Cerebellar cortex (tissue), 1 donor: Measurements from ENCODE around the gene PRSS16.
"Not testable (repeated sequence)": the region's sequence is repeated elsewhere in the genome, so short reads cannot be mapped to it uniquely, and the experiment has no call there.

Experiments used
- DNase-seq: peaks from one replicate; pipeline ENCODE4 v3.0.0-alpha.2; 2015; ENCODE audit warnings: low spot score

PRSS16 gene, protein sequence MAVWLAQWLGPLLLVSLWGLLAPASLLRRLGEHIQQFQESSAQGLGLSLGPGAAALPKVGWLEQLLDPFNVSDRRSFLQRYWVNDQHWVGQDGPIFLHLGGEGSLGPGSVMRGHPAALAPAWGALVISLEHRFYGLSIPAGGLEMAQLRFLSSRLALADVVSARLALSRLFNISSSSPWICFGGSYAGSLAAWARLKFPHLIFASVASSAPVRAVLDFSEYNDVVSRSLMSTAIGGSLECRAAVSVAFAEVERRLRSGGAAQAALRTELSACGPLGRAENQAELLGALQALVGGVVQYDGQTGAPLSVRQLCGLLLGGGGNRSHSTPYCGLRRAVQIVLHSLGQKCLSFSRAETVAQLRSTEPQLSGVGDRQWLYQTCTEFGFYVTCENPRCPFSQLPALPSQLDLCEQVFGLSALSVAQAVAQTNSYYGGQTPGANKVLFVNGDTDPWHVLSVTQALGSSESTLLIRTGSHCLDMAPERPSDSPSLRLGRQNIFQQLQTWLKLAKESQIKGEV

DNA sequence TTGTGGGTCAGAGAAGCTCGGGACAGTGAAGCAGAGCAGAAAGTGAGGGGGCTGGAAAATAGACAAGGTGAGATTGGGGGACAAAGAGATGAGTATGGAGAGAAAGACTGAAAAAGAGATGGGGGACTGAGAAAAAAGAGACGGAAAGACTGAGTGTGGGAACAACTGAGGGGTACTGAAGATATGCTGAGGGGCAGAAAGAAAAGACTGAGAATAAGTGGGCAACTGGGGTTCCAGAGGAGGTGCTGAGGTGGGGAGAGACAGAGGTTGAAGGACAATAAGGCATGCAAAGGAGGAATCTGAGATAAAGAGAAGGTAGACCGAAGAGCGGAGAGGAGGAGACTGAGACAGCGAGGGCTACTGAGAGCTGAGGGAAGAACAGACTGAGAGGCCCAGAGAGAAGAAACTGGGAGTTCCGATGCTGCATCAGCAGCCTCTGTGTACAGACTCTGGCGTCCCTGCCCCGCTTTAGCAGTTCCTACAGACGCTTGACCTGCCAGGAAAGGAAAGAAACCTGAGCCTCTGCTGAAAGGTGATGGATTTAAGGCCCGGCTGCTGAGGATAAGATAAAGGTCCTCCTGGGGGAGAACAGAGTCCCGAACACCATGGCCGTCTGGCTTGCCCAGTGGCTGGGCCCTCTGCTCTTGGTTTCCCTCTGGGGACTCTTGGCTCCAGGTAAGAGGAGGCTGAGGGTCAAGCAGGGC lies at the start of gene PRSS16:
PRSS16 (plus strand) TSS at position 569 of the 704 bp plus-strand sequence; CDS start at position 606, 37 bp downstream.
- no peak for DNase-seq

DNA sequence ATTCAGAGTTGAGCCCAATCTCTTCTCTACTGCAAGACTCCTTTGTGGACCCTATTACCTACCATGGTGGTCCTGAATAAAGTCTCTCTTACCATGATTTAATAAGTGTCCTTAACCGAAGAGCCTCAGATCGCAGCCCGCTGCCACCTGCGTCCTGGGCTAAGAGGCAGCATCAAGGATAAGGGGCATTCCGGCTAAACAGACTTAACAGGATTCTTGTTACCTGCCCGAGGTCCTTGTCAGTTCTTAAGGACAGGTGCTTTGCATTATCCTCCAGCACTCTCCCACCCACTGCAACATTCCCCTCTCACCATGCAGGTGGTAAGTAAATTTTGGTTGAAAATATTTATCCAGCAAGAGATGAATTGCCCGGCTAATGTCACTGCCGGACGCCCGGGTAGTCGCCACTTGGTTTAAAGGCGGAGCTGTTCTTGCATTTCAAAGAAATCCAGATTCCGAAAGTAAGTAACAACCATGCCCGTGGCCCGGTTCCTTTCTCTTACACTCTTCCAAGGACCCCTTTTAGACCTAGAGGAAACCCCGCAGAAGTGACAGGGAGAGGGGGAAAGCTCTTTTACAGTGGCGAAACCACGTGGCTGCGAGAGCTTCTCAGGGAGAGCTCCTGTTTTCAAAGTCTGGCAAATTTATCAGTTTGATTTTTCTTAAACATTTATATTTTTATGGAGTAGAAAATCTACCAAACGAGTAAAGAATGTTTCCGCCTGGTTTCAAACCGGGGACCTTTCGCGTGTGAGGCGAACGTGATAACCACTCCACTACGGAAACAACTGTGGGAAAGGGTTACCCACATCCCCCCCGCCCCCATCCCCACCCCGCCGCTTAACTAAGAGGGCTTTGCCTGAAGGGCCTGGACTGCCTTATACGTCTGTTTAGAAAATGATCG lies 41.9 kb upstream of the PRSS16 start:
- DNase-seq = no peak

- no peak for DNase-seq
Measured at GRCh38 chr6:27206806-27207205, 40.7 kb upstream of the PRSS16 start.

- DNase-seq = no peak
Measured at GRCh38 chr6:27208042-27208441, 39.5 kb upstream of the PRSS16 start.

- no peak for DNase-seq
Measured at GRCh38 chr6:27209196-27209595, 38.3 kb upstream of the PRSS16 start.

- no peak for DNase-seq
Measured at GRCh38 chr6:27209659-27210269, 37.7 kb upstream of the PRSS16 start.

DNA sequence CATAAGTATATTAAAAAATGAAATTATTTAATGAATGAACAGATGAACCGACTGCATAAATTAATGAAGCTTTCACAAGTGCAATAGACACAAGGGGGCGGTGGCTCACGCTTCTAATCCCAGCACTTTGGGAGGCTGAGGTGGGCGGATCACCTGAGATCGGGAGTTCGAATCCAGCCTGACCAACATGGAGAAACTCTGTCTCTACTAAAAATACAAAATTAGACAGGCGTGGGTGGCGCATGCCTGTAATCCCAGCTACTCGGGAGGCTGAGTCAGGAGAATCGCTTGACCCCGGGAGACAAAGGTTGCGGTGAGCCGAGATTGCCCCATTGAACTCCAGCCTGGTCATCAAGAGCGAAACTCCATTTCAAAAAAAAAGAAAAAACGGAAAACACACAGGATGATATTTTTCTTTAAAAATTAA lies 34.4 kb upstream of the PRSS16 start:
- DNase-seq = not testable (repeated sequence)

DNA sequence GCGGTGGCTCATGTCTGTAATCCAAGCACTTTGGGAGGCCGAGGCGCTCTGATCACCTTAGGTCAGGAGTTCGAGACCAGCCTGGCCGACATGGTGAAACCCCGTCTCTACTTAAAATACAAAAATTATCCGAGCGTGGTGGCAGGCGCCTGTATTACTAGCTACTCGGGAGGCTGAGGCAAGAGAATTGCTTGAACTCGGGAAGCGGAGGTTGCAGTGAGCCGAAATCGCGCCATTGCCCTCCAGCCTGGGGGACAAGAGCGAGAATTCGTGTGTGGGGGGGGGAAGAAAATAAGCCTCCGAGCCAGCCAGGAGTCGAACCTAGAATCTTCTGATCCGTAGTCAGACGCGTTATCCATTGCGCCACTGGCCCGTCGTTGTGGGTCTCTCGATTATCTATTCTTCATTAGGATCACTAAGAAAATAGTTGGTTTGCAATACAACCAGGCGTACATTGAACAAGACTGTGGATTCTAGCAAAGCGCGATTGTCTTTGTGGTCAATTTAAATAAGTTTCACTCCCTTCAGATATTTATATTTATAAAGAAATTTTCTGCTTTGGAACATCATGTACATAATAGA lies 33.9 kb upstream of the PRSS16 start:
- DNase-seq = no peak

- no peak for DNase-seq
Measured at GRCh38 chr6:27214126-27214601, 33.3 kb upstream of the PRSS16 start.

GRCh38 chr6:27216874-27217273 lies 30.6 kb upstream of the PRSS16 start:
- DNase-seq = no peak

DNA sequence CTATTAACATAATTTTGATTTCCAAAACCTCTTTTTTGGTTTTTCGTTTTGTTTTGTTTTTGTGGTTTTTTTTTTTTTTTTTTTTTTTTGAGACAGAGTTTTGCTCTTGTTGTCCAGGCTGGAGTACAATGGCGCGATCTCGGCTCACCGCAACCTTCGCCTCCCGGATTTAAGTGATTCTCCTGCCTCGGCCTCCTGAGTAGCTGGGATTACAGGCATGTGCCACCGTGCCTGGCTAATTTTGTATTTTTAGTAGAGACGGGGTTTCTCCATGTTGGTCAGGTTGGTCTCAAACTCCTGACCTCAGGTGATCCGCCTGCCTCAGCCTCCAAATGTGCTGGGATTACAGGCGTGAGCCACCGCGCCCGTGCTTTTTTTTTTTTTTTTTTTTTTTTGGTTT lies 24.5 kb upstream of the PRSS16 start:
- DNase-seq = not testable (repeated sequence)

DNA sequence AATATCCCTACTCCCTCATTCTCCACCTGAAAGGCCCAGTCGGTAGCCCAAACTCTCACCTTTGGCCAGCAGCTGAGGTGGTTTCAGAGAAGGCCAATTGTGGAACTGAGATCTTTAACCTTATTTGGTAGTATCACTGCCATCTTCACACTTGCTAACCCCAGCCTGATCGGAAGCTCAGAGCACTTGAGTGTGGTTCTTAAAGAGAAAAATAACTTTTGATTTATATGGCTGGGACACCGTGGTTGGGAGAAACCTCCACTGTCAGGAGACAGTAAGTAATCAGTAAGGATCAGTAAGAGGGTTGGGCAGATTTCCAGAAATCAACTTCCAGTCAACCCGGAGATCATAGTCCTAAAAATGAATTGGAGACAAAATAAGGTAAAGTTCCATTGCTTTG lies 22.8 kb upstream of the PRSS16 start:
- DNase-seq = no peak

GRCh38 chr6:27228963-27229477 lies 18.5 kb upstream of the PRSS16 start:
- no peak for DNase-seq

DNA sequence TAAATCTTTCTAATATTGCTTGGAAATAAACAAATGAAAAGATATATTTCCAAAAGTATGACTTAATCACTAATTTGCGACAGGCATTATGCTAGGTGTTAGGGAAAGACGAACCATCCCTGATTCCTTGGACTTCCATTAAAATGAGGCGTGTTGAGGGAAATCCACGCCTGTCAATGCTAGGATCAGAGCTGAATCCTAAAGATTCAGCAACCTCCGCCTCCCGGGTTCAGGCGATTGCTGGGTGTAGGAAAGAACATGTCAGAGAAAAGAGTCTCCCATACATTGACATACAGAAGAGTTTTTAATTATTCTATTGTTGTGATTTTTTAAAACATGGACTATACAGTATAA lies 16.8 kb upstream of the PRSS16 start:
- DNase-seq = no peak

- no peak for DNase-seq
Measured at GRCh38 chr6:27234576-27234975, 12.9 kb upstream of the PRSS16 start.

DNA sequence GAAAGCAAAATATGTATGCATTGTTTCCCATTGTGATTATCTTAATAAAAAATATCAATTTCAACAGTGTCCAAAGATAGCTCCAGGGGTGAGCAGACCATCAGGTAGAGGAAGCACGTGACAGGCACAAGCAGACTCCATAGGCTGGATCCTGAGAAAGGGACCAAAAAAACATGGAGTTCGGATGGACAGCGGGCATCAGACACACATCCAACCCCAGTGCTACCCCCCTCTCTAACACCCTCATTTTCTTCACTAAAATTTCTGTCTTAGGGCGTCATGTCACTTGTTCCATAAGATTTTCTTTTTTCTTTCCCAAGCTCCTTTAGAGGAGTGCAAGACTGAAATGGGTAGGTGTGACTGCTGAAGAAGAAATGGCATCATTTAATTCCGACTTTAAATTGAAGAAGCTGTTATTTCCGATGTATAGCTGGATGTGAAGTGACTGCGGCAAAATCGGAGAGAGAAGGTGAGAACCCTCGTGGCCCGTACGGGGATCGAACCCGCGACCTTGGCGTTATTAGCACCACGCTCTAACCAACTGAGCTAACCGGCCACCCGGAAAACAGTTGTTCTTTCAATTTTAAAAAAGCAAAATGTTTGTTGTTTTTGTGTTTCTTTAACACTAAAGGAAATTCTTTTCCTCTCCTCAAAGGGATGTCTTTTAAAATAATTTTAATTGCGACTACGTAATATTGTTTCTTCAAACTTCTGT lies 10.3 kb upstream of the PRSS16 start:
- DNase-seq = peak; percentile 57

GRCh38 chr6:27238010-27238983 lies 9.2 kb upstream of the PRSS16 start:
- no peak for DNase-seq

GRCh38 chr6:27239258-27239657 lies 8.2 kb upstream of the PRSS16 start:
- DNase-seq = no peak

- DNase-seq = no peak
Measured at GRCh38 chr6:27241443-27241842, 6.1 kb upstream of the PRSS16 start.
